ENCODE results near the gene MAD1L1.

Gene MAD1L1

DNA sequence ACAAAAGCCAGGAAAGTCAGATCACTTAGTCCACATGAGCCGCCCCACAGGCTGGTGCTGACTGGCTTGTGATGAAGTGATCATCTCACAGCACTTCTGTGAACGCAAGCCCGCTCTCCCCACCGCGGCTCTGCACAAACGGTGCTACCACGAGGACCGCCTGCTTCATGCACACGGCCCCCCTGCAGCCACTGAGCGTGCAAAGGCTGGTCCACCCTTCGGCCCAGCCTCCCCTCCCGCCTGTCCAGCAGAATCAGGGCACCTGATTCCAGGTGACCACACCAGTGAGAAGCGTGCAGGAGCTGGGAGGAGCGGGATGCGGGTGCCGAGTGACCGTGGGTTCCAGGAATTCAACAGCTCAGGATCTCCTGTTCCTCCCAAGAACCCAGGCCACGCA is 32.2 kb downstream of the MAD1L1 start:
- ChIA-PET POLR2A (no interaction called here), CTCF (no interaction called here)
- Histone ChIP-seq H3K9me3 (ENCODE audit: control insufficient read depth, insufficient read depth, low read depth, low read length) (no peaks in the 10 kb centered on the region), H3K4me3 (ENCODE audit: low read depth, low read length) (no peak overlapping the region), H3K36me3 (ENCODE audit: control insufficient read depth in 2 of 2, insufficient read depth in 1 of 2, low read length in 2 of 2) (peaks cover 0 to 84% of the 10 kb centered on the region in 2 experiments; a peak in 1 of 3 replicates), H3K27ac (ENCODE audit: extremely low read depth, low read depth, low read length) (no peak overlapping the region), H3K4me1 (ENCODE audit: control insufficient read depth, insufficient read depth, low read length) (no peaks in the 10 kb centered on the region)
- TF ChIP-seq ZNF677 (tag by site-specific recombination; IDR thresholded peaks at IDR 0.05) (no peak), SCRT2 (tag by site-specific recombination; IDR thresholded peaks at IDR 0.05) (no peak), ZSCAN30 (tag by site-specific recombination; IDR thresholded peaks at IDR 0.05) (no peak), KLF10 (tag by site-specific recombination; IDR thresholded peaks at IDR 0.05) (no peak), ZNF175 (tag by site-specific recombination; IDR thresholded peaks at IDR 0.05) (no peak), SALL2 (tag by site-specific recombination; IDR thresholded peaks at IDR 0.05; ENCODE audit: borderline replicate concordance) (no peak), OVOL3 (tag by site-specific recombination; IDR thresholded peaks at IDR 0.05) (no peak), ZBTB7A (tag by site-specific recombination; IDR thresholded peaks at IDR 0.05; ENCODE audit: low read depth) (no peak), ZNF707 (tag by site-specific recombination; IDR thresholded peaks at IDR 0.05) (no peak), ZNF792 (tag by site-specific recombination; IDR thresholded peaks at IDR 0.05) (no peak), KLF7 (tag by site-specific recombination; IDR thresholded peaks at IDR 0.05; ENCODE audit: borderline replicate concordance) (no peak), ZNF670 (tag by site-specific recombination; IDR thresholded peaks at IDR 0.05; ENCODE audit: low read depth) (no peak)
- TF ChIP-seq, protein P1, sequence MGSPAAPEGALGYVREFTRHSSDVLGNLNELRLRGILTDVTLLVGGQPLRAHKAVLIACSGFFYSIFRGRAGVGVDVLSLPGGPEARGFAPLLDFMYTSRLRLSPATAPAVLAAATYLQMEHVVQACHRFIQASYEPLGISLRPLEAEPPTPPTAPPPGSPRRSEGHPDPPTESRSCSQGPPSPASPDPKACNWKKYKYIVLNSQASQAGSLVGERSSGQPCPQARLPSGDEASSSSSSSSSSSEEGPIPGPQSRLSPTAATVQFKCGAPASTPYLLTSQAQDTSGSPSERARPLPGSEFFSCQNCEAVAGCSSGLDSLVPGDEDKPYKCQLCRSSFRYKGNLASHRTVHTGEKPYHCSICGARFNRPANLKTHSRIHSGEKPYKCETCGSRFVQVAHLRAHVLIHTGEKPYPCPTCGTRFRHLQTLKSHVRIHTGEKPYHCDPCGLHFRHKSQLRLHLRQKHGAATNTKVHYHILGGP (tag by site-specific recombination; IDR thresholded peaks at IDR 0.05) = no peak
- TF ChIP-seq, protein P2, sequence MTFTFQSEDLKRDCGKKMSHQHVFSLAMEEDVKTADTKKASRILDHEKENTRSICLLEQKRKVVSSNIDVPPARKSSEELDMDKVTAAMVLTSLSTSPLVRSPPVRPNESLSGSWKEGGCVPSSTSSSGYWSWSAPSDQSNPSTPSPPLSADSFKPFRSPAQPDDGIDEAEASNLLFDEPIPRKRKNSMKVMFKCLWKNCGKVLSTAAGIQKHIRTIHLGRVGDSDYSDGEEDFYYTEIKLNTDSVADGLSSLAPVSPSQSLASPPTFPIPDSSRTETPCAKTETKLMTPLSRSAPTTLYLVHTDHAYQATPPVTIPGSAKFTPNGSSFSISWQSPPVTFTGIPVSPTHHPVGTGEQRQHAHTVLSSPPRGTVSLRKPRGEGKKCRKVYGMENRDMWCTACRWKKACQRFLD (tag by site-specific recombination; IDR thresholded peaks at IDR 0.05) = no peak
- TF ChIP-seq, protein P3, sequence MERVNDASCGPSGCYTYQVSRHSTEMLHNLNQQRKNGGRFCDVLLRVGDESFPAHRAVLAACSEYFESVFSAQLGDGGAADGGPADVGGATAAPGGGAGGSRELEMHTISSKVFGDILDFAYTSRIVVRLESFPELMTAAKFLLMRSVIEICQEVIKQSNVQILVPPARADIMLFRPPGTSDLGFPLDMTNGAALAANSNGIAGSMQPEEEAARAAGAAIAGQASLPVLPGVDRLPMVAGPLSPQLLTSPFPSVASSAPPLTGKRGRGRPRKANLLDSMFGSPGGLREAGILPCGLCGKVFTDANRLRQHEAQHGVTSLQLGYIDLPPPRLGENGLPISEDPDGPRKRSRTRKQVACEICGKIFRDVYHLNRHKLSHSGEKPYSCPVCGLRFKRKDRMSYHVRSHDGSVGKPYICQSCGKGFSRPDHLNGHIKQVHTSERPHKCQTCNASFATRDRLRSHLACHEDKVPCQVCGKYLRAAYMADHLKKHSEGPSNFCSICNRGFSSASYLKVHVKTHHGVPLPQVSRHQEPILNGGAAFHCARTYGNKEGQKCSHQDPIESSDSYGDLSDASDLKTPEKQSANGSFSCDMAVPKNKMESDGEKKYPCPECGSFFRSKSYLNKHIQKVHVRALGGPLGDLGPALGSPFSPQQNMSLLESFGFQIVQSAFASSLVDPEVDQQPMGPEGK (tag by site-specific recombination; IDR thresholded peaks at IDR 0.05) = no peak
- TF ChIP-seq, protein P4, sequence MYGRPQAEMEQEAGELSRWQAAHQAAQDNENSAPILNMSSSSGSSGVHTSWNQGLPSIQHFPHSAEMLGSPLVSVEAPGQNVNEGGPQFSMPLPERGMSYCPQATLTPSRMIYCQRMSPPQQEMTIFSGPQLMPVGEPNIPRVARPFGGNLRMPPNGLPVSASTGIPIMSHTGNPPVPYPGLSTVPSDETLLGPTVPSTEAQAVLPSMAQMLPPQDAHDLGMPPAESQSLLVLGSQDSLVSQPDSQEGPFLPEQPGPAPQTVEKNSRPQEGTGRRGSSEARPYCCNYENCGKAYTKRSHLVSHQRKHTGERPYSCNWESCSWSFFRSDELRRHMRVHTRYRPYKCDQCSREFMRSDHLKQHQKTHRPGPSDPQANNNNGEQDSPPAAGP (tag by site-specific recombination; IDR thresholded peaks at IDR 0.05) = no peak

DNA sequence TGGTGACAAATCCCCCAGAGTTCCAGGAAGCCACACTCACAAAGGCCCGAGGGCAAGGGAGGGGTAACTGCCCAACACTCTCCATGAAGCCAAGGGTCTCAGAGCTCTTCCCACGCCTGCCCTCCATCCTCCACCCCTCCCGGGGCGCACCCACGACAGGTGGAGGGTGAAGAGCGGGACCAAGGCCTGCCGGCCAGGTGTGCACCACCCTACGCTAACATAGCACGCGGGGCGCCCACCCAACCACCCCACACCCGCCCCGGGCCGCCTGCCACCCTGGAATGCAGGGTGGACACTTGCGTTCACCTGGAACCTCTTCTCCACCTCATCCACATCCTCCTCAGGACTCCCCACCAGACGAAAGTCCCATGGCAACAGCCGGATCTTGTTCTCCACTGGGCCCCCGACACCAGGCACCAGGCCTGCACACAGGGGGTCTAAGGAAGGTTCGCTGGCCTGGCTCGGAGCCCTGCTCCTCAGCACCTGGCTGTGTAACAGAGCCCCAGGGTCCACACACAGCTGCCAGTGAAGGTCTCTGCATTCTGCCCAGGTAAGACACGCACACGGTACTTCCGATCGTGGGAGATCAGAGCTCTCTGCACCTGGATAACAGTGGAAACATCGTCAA is 32.7 kb downstream of the MAD1L1 start:
- ChIA-PET CTCF (no interaction called here), POLR2A (no interaction called here)
- Histone ChIP-seq H3K36me3 (ENCODE audit: control insufficient read depth in 2 of 2, insufficient read depth in 1 of 2, low read length in 2 of 2) (peaks cover 0 to 84% of the 10 kb centered on the region in 2 experiments; a peak in 1 of 3 replicates), H3K4me1 (ENCODE audit: control insufficient read depth, insufficient read depth, low read length) (no peaks in the 10 kb centered on the region), H3K4me3 (ENCODE audit: low read depth, low read length) (no peak overlapping the region), H3K9me3 (ENCODE audit: control insufficient read depth, insufficient read depth, low read depth, low read length) (no peaks in the 10 kb centered on the region), H3K27ac (ENCODE audit: extremely low read depth, low read depth, low read length) (no peak overlapping the region)
- TF ChIP-seq, protein P5, sequence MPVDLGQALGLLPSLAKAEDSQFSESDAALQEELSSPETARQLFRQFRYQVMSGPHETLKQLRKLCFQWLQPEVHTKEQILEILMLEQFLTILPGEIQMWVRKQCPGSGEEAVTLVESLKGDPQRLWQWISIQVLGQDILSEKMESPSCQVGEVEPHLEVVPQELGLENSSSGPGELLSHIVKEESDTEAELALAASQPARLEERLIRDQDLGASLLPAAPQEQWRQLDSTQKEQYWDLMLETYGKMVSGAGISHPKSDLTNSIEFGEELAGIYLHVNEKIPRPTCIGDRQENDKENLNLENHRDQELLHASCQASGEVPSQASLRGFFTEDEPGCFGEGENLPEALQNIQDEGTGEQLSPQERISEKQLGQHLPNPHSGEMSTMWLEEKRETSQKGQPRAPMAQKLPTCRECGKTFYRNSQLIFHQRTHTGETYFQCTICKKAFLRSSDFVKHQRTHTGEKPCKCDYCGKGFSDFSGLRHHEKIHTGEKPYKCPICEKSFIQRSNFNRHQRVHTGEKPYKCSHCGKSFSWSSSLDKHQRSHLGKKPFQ (tag by site-specific recombination; IDR thresholded peaks at IDR 0.05) = no peak
- TF ChIP-seq ZNF549 (tag by site-specific recombination; IDR thresholded peaks at IDR 0.05) = no peak
- TF ChIP-seq, protein P3 (tag by site-specific recombination; IDR thresholded peaks at IDR 0.05) = no peak
- TF ChIP-seq, protein P6, sequence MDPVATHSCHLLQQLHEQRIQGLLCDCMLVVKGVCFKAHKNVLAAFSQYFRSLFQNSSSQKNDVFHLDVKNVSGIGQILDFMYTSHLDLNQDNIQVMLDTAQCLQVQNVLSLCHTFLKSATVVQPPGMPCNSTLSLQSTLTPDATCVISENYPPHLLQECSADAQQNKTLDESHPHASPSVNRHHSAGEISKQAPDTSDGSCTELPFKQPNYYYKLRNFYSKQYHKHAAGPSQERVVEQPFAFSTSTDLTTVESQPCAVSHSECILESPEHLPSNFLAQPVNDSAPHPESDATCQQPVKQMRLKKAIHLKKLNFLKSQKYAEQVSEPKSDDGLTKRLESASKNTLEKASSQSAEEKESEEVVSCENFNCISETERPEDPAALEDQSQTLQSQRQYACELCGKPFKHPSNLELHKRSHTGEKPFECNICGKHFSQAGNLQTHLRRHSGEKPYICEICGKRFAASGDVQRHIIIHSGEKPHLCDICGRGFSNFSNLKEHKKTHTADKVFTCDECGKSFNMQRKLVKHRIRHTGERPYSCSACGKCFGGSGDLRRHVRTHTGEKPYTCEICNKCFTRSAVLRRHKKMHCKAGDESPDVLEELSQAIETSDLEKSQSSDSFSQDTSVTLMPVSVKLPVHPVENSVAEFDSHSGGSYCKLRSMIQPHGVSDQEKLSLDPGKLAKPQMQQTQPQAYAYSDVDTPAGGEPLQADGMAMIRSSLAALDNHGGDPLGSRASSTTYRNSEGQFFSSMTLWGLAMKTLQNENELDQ (tag by site-specific recombination; IDR thresholded peaks at IDR 0.05; ENCODE audit: low read depth) = no peak
- no peak for TF ChIP-seq ZFP3 (tag by site-specific recombination; IDR thresholded peaks at IDR 0.05; ENCODE audit: low read depth)
- TF ChIP-seq ZNF626 (tag by site-specific recombination; IDR thresholded peaks at IDR 0.05) = no peak

Measured in HEK293 (cell line).